GM10847 (cell line): ENCODE results near the gene UGT1A4.

Source experiments
- POLR2A ChIP-seq: IDR thresholded peaks from 2 replicates; pipeline ENCODE4 v1.6.1; 2011; ENCODE audit not compliant: insufficient read length; ENCODE audit errors: extremely low read depth

Gene UGT1A4

DNA sequence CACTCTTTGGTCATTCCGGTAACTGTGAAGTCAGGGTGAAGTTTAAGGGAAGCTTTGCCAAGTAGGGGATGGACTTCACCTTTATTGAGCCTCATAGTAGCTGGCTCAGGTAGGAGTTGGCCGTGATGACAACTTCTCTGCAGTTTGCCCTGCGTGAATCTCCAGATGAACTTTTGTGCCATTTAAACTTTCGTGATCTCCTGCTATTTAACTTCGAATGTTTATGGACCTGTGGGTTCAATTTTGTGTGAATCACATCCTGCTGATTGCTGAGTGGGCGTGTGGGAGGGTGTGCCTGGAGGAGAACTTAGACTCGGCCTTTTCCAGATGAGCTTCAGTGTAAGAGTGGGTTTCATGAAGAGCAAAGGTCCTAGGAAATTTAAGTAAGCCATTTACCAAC lies 45.7 kb downstream of the UGT1A4 start:
- TF ChIP-seq POLR2A = no peak

DNA sequence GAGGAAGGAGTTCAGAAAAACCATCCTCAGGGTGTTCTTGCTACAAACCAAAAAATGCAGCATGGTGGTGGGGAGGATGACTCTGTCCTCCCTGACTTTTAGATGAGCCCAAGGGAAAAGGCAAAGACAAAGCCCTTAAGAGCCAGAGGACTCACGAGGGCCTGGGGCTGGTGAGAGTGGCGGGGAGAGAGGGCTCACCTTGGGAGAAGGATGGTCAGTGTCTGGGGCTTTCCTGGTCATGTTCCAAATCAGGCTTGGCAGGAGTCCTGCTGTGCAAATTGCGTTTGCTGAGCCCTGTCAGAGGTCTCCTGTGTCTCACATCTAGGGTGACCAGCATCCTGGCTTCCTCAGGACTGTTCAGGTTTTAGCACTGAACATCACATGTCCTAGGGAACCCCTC lies 46.2 kb downstream of the UGT1A4 start:
- no peak for TF ChIP-seq POLR2A

DNA sequence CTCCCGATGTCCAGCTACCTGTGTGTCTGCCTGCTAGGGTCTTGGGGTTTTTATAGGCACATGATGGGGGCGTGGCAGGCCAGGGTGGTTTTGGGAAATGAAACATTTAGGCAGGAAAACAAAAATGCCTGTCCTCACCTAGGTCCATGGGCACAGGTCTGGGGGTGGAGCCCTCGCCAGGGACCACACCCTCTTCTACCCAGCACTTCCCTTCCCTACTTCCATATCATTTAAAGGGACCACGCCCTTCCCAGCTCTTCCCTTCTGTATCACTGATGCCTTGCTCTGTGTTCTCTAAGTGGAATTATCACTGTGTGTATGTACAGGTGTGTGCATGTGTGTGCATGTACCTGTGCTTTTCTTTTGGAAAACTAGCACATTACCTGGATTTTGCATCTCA lies 47.9 kb downstream of the UGT1A4 start:
- TF ChIP-seq POLR2A = no peak

DNA sequence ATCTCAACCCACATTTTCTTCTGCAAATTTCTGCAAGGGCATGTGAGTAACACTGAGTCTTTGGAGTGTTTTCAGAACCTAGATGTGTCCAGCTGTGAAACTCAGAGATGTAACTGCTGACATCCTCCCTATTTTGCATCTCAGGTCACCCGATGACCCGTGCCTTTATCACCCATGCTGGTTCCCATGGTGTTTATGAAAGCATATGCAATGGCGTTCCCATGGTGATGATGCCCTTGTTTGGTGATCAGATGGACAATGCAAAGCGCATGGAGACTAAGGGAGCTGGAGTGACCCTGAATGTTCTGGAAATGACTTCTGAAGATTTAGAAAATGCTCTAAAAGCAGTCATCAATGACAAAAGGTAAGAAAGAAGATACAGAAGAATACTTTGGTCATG lies 49.5 kb downstream of the UGT1A4 start:
- TF ChIP-seq POLR2A = no peak

DNA sequence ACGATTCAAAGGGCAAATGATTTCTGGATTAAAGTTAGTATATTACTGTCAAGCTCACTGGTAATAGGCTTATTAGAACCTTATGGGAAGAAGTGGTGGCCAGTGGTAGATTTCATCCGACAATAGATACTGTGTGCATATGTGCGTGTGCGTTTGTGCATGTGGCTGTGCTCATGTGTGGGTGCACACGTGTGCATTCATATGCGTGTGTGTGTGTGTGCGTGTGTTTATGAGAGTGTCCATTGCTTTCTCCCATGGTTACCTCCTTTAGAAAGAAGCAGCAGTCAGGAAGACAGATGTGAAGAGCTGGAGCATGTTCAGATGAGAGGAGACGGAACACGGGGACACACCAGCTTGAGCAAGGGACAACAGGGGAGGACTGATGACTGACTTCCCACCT lies 50.7 kb downstream of the UGT1A4 start:
- TF ChIP-seq POLR2A = no peak

DNA sequence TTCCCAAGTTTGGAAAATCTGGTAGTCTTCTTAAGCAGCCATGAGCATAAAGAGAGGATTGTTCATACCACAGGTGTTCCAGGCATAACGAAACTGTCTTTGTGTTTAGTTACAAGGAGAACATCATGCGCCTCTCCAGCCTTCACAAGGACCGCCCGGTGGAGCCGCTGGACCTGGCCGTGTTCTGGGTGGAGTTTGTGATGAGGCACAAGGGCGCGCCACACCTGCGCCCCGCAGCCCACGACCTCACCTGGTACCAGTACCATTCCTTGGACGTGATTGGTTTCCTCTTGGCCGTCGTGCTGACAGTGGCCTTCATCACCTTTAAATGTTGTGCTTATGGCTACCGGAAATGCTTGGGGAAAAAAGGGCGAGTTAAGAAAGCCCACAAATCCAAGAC lies 53.6 kb downstream of the UGT1A4 start:
- TF ChIP-seq POLR2A = no peak

DNA sequence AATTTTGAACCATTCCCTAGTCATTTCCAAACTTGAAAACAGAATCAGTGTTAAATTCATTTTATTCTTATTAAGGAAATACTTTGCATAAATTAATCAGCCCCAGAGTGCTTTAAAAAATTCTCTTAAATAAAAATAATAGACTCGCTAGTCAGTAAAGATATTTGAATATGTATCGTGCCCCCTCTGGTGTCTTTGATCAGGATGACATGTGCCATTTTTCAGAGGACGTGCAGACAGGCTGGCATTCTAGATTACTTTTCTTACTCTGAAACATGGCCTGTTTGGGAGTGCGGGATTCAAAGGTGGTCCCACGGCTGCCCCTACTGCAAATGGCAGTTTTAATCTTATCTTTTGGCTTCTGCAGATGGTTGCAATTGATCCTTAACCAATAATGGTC lies 54.0 kb downstream of the UGT1A4 start:
- TF ChIP-seq POLR2A = no peak

DNA sequence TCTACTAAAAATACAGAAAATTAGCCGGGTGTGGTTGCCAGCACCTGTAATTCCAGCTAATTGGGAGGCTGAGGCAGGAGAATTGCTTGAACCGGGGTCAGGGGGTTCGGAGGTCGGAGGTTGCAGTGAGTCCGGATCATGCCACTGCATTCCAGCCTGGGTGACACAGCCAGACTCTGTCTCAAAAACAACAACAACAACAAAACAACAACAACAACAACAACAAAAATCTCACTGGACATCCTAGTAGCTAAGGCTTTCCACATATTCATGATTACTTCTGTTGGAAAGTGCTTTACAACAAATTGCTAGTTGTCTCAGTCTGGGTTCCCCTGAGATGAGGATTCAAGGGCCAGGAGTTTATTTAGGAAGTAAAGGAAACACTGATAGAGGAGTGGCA lies 55.3 kb downstream of the UGT1A4 start:
- no peak for TF ChIP-seq POLR2A

DNA sequence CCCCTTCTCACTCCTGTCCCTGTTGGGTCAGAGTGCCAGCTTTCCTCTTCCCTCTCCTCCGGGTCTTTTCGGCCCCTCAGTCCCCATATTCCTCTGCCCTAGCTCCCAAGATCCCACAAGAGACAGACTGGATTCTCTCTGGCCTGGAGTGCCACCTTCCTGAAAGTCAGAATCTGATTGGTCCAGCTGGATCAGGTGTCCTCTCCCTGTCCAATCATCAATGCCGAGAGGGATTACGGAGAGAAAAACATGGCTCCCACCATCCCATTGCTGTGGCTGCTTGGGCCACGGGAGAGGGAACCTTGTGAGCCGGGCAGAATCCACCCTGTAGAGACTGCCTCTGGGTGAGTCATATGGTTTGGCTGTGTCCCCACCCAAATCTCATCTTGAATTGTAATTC lies 56.9 kb downstream of the UGT1A4 start:
- no peak for TF ChIP-seq POLR2A

DNA sequence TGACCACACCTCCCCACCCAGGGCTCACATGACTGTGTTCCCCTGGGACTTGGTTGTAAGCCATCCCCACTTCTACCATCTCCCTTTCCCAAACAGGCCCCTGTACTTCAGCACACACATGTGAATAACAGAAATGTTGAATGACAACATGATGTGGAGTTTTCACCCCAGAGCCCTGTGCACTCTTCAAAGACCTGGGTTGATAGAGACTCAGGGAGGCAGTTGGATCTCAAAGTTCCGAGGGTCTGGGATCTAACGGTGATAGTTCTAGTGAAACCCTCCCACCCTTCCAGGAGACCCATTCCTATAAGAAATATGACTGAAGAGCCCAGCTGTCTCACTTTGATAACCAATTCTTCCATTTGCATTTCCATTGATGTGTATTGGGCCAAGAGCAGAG lies 59.5 kb downstream of the UGT1A4 start, which contains the start of gene MROH2A:
Gene MROH2A, plus strand, starts transcription at position 301 of the 400 bp plus-strand sequence. CDS start 1,029 bp downstream, outside the sequence.
- no peak for TF ChIP-seq POLR2A

DNA sequence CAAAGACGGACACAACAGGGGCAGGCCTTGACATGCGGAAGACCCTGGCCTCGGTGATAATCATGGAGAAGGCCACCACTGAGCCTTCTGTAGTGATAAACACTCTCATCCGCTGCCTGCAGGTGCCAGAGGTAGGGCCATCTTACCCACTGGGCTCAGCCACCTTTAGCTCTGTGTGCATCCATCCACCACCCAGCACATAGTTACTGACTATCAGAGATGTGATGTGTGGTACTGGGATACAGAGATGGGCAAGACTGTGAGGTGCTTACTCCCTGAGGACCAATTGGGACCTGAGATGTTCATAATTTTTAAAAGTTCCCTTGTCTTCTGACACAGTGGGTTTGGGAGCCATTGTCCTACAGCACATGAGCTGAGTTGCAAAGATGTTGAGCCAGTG lies 61.2 kb downstream of the UGT1A4 start:
- TF ChIP-seq POLR2A = no peak

DNA sequence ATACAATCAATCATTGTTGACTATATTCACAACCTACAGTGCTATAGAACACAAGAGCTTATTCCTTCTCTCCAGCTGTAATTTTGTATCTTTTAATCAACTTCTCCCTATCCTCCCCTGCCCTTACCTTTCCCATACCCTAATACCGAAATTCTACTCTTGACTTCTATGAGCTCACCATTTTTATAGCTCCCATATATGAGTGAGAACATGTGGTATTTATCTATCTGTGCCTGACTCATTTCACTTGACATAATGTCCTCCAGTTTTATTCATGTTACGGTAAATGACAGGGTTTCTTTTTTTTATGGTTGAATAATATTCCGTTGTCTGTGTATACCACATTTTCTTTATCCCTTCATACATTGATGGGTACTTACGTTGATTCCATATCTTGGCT lies 62.2 kb downstream of the UGT1A4 start:
- TF ChIP-seq POLR2A = no peak

DNA sequence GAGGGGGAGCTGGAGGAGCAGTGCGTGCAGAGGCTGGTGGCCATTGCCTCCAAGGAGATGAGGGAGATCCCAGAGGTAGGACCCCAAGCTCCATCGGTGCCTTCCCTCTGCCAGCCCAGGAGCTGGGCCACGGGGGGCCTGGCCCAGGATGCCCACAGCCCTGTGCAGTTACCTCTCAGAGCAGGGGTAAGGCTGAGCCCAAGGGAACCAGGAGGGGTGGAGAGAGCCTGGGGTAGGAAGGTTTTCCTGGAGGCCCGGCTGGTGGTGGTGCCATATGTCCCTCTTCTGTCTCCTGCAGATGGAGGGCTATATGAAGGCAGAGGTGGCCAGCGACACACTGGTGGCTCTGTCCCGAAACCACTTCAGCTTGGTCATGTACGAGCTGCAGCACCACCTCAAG lies 71.0 kb downstream of the UGT1A4 start:
- no peak for TF ChIP-seq POLR2A

DNA sequence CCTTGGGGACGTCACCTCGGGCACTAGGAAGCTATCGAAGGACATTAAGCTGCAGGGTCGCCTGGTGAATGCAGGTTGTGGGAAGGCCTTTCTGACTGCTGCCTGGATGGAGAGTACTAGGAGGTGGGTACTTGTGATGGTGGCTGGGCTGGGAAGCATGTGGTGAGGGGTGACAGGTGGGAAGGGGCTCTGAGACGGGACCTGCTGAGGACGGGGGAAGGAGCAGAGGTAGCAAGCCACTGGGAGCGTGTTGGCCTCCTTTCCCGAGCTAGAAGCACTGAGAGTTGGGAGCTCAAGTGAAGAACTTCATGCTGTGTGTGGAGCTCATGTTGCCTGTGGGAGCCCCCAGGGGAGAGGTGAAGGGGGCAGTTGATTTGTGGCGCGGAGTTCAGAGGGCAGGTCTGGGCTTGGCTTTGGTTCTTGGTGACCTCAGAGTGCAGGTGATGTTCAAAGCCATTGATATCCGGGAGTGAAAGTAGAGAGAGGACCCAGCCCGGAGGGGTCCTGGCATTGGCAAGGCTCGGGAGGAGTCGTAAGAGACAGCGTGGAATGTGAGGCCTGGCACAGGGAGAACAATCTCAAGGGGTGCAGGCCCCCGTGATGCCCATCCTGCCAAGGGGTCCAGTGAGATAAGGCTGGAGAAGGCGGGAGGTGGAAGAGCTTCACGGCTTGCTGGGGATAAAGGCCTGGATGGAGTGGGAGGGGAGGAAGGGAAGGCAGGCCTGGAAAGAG lies 72.8 kb downstream of the UGT1A4 start:
- no peak for TF ChIP-seq POLR2A

DNA sequence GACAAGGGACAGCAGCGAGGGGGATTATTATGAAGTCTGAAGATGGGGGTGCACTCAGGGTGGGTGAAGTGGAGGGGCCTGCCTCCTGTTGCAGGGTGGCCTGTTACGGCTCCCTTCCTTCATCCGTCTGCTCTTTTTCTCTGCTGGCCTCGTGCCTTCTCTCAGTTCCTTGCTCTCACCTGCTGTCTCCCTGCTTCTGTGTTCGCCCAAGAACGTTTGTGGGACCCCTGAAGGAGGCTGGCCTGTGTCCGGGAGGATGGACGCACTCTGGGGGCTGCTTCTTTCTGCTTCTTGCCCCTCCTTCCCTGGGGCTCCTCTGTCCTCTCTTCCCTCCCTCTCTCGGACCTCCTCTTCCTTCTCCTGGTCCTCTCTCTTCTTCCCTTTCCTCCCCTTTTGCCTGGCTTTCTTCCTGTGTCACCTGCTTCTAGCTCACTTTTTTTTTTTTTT lies 73.4 kb downstream of the UGT1A4 start:
- no peak for TF ChIP-seq POLR2A

DNA sequence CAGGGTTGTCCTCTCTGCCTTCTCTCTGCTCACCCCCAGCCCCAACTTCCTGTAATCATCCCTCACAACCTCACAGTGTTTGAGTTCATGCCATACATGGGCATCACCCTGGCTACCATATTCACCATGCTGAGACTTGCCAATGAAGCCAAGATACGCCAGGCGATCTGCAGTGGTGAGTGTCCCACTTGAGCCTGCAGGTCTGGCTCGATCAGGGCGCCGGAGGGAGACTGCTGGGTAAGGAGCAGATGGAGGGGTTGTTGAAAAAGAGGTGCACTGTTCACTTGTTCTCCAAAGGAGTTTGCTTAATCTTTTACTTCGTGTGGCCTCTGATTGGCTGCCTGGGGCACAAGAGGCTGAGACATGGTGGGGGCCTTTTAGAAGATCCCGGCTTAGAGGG lies 74.2 kb downstream of the UGT1A4 start:
- no peak for TF ChIP-seq POLR2A

DNA sequence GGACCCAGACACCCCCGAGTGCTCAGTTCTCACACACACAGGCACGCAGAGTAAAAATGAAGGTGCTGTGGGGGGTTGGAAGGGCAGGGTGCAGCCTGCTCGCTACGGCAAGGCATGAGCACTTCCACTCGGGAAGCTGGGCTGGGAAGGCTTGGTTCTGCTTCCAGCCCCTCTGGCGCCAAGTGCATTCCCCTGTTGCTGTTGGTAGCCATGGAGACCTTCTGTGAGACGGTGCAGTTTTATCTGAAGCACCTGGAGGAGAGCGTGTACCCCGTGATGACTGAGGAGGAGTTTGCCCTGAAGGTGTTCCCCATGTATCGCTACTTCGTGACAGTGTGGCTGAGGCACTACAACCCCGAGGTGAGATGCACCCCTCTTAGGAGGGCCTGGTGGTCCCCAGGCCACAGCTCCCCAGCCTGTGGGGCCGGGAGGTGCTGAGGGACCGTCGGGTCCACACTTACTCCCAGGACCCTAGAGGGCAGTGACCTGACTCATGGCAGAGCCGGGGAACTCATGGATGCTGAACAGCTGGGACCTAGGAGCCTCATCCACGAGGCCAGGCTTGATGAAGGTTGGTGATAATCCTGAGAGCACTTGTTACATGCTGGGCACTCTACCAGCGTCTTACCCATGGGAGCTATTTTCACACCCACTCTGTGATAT lies 75.1 kb downstream of the UGT1A4 start:
- no peak for TF ChIP-seq POLR2A
